GM12878 (cell line): ENCODE measurements around the gene ASPG. TPM values are rescaled to one million over a fixed set of nuclear protein-coding genes. Genes with fewer than 3 reads are reported as not detected.

ENCODE experiments used
- ATAC-seq: fragments of 200-7000 bp; cut with Tn5 transposase; 3 replicates; pipeline ENCODE4 v1.9.1; 2020; ENCODE audit warnings: mild to moderate bottlenecking, moderate library complexity
- BruUV-seq: library from RNA; stranded (reverse); fragments of 400-500 nt; replicated peaks from 2 replicates; lab custom pipeline; 2021; lab: Mats Ljungman, UMichigan
- CTCF ChIA-PET: fragments of 300-600 bp; sonication (Branson Sonifier 250); formaldehyde crosslinking; extraction: SDS; loops from one replicate; lab custom pipeline; 2021; ENCODE audit warnings: inconsistent platforms; lab: Yijun Ruan, JAX
- POLR2A ChIA-PET: fragments of 350-600 bp; formaldehyde crosslinking; extraction: SDS; loops from one replicate; lab custom pipeline; 2021; ENCODE audit warnings: inconsistent platforms; lab: Charles Lee
- RAD21 ChIA-PET: fragments of 300-600 bp; sonication (Branson Sonifier 250); formaldehyde crosslinking; loops from one replicate; lab custom pipeline; 2023; ENCODE audit warnings: antibody characterized with exemption; ENCODE audit not compliant: unreplicated experiment; lab: Charles Lee
- SMC1A ChIA-PET: fragments of 300-600 bp; sonication (Branson Sonifier 250); formaldehyde crosslinking; loops from one replicate; lab custom pipeline; 2023; ENCODE audit not compliant: unreplicated experiment, uncharacterized antibody; lab: Charles Lee
- DNase-seq: peaks from one replicate; pipeline ENCODE4 v3.0.0-alpha.2; 2011; ENCODE audit warnings: low read depth, low spot score
- FAIRE-seq: peaks from 3 replicates; lab custom pipeline; 2011; peaks lifted over from hg19 to GRCh38; lab: Jason Lieb, UNC
- H2AFZ ChIP-seq: 2 replicates; pipeline ENCODE4 v1.6.0; 2011; ENCODE audit warnings: low read depth, low read length, control low read depth; ENCODE audit not compliant: control insufficient read depth
- H3K27ac ChIP-seq: 2 replicates; pipeline ENCODE4 v1.5.1; 2011; ENCODE audit warnings: control low read depth; ENCODE audit not compliant: control insufficient read depth, insufficient read depth
- H3K27me3 ChIP-seq, 2 experiments: replicated peaks in 1 of 2; 2 replicates each; pipeline versions ENCODE4 v1.6.0 to v1.6.1; 2011; ENCODE audit warnings: low read length in 1 of 2; ENCODE audit not compliant: control insufficient read depth in 2 of 2, insufficient read depth in 2 of 2
- H3K36me3 ChIP-seq, 2 experiments: 2 replicates each; pipeline ENCODE4 v1.5.1; 2011; ENCODE audit warnings: low read length in 1 of 2; ENCODE audit not compliant: control insufficient read depth in 2 of 2, insufficient read depth in 2 of 2
- H3K4me1 ChIP-seq: 2 replicates; pipeline ENCODE4 v1.6.1; 2011; ENCODE audit warnings: mild to moderate bottlenecking, low read length, moderate library complexity, mixed read lengths; ENCODE audit not compliant: control insufficient read depth, insufficient read depth
- H3K4me2 ChIP-seq: 2 replicates; pipeline ENCODE4 v1.6.0; 2011; ENCODE audit warnings: control low read depth; ENCODE audit not compliant: control insufficient read depth, insufficient read depth
- H3K4me3 ChIP-seq: fragments of 200-600 bp; sonication (generic); 2 replicates; pipeline ENCODE4 v1.5.1; 2016
- H3K79me2 ChIP-seq: 2 replicates; pipeline ENCODE4 v1.6.0; 2011; ENCODE audit warnings: low read length; ENCODE audit not compliant: control insufficient read depth, insufficient read depth
- H3K9ac ChIP-seq: 2 replicates; pipeline ENCODE4 v1.8.0; 2011; ENCODE audit warnings: low read length, control low read depth, mixed read lengths; ENCODE audit not compliant: control insufficient read depth, insufficient read depth
- H3K9me3 ChIP-seq: replicated peaks from 3 replicates; pipeline ENCODE4 v1.5.1; 2011; ENCODE audit warnings: mild to moderate bottlenecking, low read length; ENCODE audit not compliant: control insufficient read depth, insufficient read depth
- H4K20me1 ChIP-seq: 2 replicates; pipeline ENCODE4 v1.6.0; 2011; ENCODE audit not compliant: control insufficient read depth, insufficient read depth
- ATF3 ChIP-seq: IDR thresholded peaks from 2 replicates; pipeline ENCODE4 v1.6.1; 2011; ENCODE audit warnings: low read depth, mild to moderate bottlenecking, low read length, moderate library complexity, borderline replicate concordance; ENCODE audit errors: extremely low read depth
- BHLHE40 ChIP-seq, 2 experiments: fragments of 450-650 bp in 1 of 2; IDR thresholded peaks; 2 replicates each; pipeline ENCODE4 v1.6.1; 2011 to 2017; ENCODE audit warnings: low read depth in 2 of 2, borderline replicate concordance in 1 of 2, improper control_type of control experiment in 1 of 2, low read length in 1 of 2, mild to moderate bottlenecking in 1 of 2
- BRCA1 ChIP-seq: IDR thresholded peaks from 2 replicates; pipeline ENCODE4 v1.6.1; 2011; ENCODE audit warnings: low read depth, low read length, improper control_type of control experiment
- HDAC2 ChIP-seq: fragments of 200-600 bp; sonication (generic); IDR thresholded peaks from 2 replicates; pipeline ENCODE4 v1.6.1; 2017
- IRF3 ChIP-seq: fragments of 450-650 bp; IDR thresholded peaks from 2 replicates; pipeline ENCODE4 v1.6.1; 2014; ENCODE audit warnings: mild to moderate bottlenecking
- MEF2B ChIP-seq: fragments of 450-650 bp; IDR thresholded peaks from 2 replicates; pipeline ENCODE4 v1.6.1; 2018; ENCODE audit warnings: mild to moderate bottlenecking, moderate library complexity; ENCODE audit not compliant: partially characterized antibody, poor library complexity, severe bottlenecking
- NFIC ChIP-seq: IDR thresholded peaks from 2 replicates; pipeline ENCODE4 v1.6.1; 2012; ENCODE audit warnings: low read depth, mild to moderate bottlenecking, inconsistent platforms, low read length, moderate library complexity
- NR2F1 ChIP-seq: fragments of 450-650 bp; conservative IDR thresholded peaks from 2 replicates; pipeline ENCODE4 v1.6.1; 2017; ENCODE audit warnings: mild to moderate bottlenecking
- RELB ChIP-seq: fragments of 450-650 bp; IDR thresholded peaks from 2 replicates; pipeline ENCODE4 v1.6.1; 2017; ENCODE audit warnings: low read depth, mild to moderate bottlenecking, moderate library complexity
- SPI1 ChIP-seq: IDR thresholded peaks from 2 replicates; pipeline ENCODE4 v1.6.1; 2011; ENCODE audit warnings: low read depth, mild to moderate bottlenecking, low read length, moderate library complexity, borderline replicate concordance; ENCODE audit not compliant: insufficient read depth
- SREBF1 ChIP-seq: IDR thresholded peaks from 2 replicates; pipeline ENCODE4 v1.6.1; 2012; ENCODE audit warnings: mild to moderate bottlenecking, low read length
- TCF7 ChIP-seq: IDR thresholded peaks from 2 replicates; pipeline ENCODE4 v1.6.1; 2014; ENCODE audit warnings: antibody characterized with exemption, borderline replicate concordance
- ZNF24 ChIP-seq: fragments of 450-650 bp; IDR thresholded peaks from 2 replicates; pipeline ENCODE4 v1.6.1; 2017; ENCODE audit warnings: antibody characterized with exemption, mild to moderate bottlenecking
- WGBS: methylation state at CpG from one replicate; pipeline ENCODE4 v1.1.6; 2016; ENCODE audit warnings: low lambda C conversion rate; ENCODE audit not compliant: insufficient replicate concordance, insufficient coverage; ENCODE audit errors: missing lambda C conversion rate; 5-methylcytosine and 5-hydroxymethylcytosine counted together
- in situ Hi-C: fragments of 300-500 bp; cut with MboI; formaldehyde crosslinking; loops from 9 replicates; pipeline ENCODE4 v1.14.3; 2018; ENCODE audit warnings: mixed read lengths
- intact Hi-C: fragments of 100-400 bp; cut with micrococcal nuclease; formaldehyde crosslinking; loops from one replicate; pipeline ENCODE4 v1.14.2; 2022; ENCODE audit not compliant: unreplicated experiment
- polyA plus RNA-seq, 11 experiments: library from polyadenylated mRNA; depleted of rRNA in 4 of 11; unstranded in 6 of 11; stranded (reverse) in 5 of 11; fragments of >200 nt; fragmentation: Nextera tagmentation in 4 of 11; fragmentation: Illumina TruSeq in 1 of 11; extraction: Ambion mirVana in 4 of 11; extraction: Trizol in 1 of 11; gene quantifications; 1 replicate in 1 of 11; 2 replicates in 10 of 11; pipeline versions ENCODE4 v1.2.1 to v1.2.3, GENCODE V29; 2011 to 2016; ENCODE audit warnings: inconsistent platforms in 2 of 11, missing spikeins in 2 of 11, low read depth in 1 of 11
- total RNA-seq, 4 experiments: library from RNA; depleted of rRNA in 3 of 4; stranded (reverse); fragments of >200 nt in 3 of 4; fragmentation: Illumina TruSeq in 1 of 4; extraction: Trizol in 1 of 4; gene quantifications; 2 replicates each; pipeline versions ENCODE4 v1.2.1 to v1.2.3, GENCODE V29; 2013 to 2021
- TF ChIP-seq, protein P1 (sequence below): IDR thresholded peaks from 2 replicates; pipeline ENCODE4 v1.6.1; 2012; ENCODE audit warnings: improper control_type of control experiment, low read depth, low read length; ENCODE audit not compliant: insufficient replicate concordance

The ASPG gene
- total and polyA plus RNA-seq, 10 of the 15 experiments (the other 5 are each of a cell fraction or from before 2014, with no cell fraction given) = not detected

DNA sequence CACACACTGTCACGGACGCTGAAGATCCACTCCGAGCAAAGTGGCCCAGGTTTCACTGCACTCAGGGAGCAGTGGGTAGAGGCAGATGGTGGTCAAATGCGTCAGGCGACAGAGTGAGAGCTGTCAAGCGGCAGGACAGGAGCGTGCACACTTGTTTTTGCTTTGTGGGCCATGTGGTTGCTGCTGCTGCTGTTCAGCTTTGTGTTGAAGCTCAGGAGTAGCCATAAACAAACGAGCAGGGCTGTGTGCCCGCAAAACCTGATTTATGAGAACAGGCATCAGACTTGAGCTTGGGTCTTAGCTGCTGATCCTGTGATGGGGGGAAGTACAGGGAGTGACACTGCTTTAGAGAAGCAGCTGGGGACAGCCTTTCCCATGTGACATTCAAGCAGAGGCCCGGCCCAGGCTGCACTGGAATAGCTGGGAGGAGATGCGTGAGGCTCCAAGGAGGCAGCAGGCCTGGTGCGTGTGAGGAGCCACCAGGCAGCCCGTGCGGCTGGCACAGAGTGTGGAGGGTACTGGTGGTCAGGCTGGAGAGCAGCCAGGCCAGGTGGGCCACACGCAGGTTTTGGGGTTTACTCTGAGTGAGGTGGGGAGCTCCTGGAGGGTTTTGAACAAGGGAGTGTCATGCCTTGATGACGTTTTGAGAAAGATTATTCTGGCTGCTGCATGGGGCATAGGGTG lies 31.1 kb upstream of the ASPG start (continued):
- TF ChIP-seq NR2F1 (no peak), RELB (no peak), SREBF1 (no peak), ATF3 (no peak)
- TF ChIP-seq, all 136 proteins: peak for 0

- intact Hi-C loops (no loop called here), in situ Hi-C loops (no loop called here)
- no peak for ATAC-seq
- no peak for FAIRE-seq
- no TSS peak for BruUV-seq
- Histone ChIP-seq H3K27me3 (no peaks in the 10 kb centered on the region), H3K9ac (no peak overlapping the region), H3K36me3 (no peaks in the 10 kb centered on the region), H3K27ac (no peak overlapping the region), H4K20me1 (no peaks in the 10 kb centered on the region), H3K4me3 (no peak overlapping the region), H3K4me2 (no peak overlapping the region), H2AFZ (no peak overlapping the region), H3K4me1 (no peaks in the 10 kb centered on the region), H3K9me3 (peaks cover 6% of the 10 kb centered on the region; the same call in 1 of the 3 replicates), H3K79me2 (no peaks in the 10 kb centered on the region)
- WGBS = 32% methylated on average over 1 of the region's 1 CpG
- POLR2A ChIA-PET = no interaction called here
- SMC1A ChIA-PET = no interaction called here
- no peak for DNase-seq
- TF ChIP-seq SPI1 (no peak), ZNF24 (no peak), HDAC2 (no peak), MEF2B (no peak), BHLHE40 (IDR thresholded peaks at IDR 0.05; ENCODE audit: borderline replicate concordance in 1 of 2, low read depth in 2 of 2, low read length in 1 of 2) (no peak), IRF3 (no peak), ATF3 (no peak), NFIC (no peak), TCF7 (no peak), BRCA1 (no peak)
- TF ChIP-seq, protein P1, sequence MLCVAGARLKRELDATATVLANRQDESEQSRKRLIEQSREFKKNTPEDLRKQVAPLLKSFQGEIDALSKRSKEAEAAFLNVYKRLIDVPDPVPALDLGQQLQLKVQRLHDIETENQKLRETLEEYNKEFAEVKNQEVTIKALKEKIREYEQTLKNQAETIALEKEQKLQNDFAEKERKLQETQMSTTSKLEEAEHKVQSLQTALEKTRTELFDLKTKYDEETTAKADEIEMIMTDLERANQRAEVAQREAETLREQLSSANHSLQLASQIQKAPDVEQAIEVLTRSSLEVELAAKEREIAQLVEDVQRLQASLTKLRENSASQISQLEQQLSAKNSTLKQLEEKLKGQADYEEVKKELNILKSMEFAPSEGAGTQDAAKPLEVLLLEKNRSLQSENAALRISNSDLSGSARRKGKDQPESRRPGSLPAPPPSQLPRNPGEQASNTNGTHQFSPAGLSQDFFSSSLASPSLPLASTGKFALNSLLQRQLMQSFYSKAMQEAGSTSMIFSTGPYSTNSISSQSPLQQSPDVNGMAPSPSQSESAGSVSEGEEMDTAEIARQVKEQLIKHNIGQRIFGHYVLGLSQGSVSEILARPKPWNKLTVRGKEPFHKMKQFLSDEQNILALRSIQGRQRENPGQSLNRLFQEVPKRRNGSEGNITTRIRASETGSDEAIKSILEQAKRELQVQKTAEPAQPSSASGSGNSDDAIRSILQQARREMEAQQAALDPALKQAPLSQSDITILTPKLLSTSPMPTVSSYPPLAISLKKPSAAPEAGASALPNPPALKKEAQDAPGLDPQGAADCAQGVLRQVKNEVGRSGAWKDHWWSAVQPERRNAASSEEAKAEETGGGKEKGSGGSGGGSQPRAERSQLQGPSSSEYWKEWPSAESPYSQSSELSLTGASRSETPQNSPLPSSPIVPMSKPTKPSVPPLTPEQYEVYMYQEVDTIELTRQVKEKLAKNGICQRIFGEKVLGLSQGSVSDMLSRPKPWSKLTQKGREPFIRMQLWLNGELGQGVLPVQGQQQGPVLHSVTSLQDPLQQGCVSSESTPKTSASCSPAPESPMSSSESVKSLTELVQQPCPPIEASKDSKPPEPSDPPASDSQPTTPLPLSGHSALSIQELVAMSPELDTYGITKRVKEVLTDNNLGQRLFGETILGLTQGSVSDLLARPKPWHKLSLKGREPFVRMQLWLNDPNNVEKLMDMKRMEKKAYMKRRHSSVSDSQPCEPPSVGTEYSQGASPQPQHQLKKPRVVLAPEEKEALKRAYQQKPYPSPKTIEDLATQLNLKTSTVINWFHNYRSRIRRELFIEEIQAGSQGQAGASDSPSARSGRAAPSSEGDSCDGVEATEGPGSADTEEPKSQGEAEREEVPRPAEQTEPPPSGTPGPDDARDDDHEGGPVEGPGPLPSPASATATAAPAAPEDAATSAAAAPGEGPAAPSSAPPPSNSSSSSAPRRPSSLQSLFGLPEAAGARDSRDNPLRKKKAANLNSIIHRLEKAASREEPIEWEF = no peak
- CTCF ChIA-PET = no interaction called here
- RAD21 ChIA-PET = no interaction called here
Observed at GRCh38 chr14:104062281-104062680, 23.2 kb upstream of the ASPG start.
